ENCODE data around the gene NPM3.

DNA sequence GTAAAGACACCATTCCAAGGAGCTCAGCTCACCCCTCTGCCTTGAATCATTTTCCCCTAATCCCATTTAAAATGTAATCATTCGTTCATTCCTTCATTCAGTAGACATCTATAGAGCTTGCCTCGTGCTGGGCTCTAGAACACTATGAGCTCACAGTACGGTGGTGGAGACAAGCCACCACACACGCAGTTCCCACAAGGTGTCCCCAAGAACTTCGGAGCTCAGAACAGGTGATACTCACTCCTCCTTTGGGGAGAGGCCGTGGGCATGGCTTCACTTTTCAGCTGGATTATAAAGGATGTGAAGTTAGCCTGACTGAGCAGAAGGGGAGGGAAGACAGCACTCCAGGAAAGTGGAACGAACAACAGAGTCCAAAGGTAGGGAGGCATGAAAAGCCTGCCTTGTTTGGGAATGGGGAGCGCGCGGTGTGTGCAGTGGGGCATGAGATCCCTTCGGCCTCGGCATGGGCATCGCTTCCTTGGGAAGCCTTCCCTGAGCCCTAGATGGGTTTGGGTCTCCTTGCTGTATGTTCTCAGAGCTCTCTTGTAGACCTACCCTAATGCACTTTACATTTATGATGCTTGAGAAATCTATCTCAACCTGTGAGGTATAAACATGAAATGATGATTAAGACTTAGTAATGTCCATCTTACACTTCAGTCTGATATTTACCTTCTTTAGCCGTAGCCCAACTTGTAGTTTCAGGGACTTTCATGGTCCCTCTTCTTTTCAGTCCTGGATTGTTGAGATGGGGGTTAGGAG lies 35.8 kb upstream of the NPM3 start:
- TF ChIP-seq EZH2 (IDR thresholded peaks at IDR 0.05; ENCODE audit: insufficient read depth, poor library complexity, severe bottlenecking) (no peak), EZH2phosphoT487 (IDR thresholded peaks at IDR 0.05; ENCODE audit: insufficient read depth, low read depth) (no peak)

All from GM23248 (cell line).